COR-L47 (cell line): ENCODE data around the gene FEZF1.
A peak's percentile ranks its signal among the peaks of the same experiment; 100 is the strongest.

Experiments
- DNase-seq: peaks from one replicate; lab custom pipeline; 2025; lab: John Stamatoyannopoulos, UW

FEZF1 gene

DNA sequence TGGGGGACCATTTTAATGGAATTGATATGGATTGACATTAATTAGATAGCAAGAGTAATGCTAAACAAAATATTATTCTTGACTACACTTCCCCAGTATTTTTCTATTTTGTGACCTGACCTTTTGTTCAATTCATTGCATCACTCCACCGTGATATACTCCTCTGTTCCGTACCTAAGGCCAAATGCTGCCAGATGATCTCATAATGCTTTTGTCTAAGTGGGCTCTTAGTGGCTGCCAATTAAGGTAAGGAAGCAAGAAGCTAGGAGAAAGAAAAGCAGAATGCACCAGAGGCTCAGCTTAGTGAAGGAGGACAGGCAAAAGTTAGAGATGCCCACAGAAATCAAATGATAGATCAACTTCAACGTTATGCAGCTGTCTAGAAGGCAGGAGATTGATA is 36.4 kb downstream of the FEZF1 start:
- DNase-seq: no peak

DNA sequence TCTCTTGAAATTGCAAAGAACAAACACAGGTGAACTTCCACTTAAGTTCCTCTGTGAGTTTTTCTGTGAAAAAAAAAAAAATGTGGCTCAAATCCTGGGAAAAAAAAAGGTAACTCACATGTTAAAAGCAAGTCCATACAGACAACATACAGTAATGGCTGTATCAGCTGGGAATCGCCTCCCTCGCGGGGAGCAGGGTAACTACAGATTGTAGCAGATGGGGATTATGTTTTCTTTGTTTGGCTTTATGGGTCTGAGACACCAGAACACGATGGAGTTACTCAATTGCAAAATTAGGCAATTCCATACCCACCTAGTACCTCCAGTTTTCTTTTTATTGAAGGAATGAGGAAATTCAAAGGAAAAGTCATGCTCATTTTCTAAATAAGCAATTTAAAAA is 42.3 kb downstream of the FEZF1 start:
- no peak for DNase-seq

DNA sequence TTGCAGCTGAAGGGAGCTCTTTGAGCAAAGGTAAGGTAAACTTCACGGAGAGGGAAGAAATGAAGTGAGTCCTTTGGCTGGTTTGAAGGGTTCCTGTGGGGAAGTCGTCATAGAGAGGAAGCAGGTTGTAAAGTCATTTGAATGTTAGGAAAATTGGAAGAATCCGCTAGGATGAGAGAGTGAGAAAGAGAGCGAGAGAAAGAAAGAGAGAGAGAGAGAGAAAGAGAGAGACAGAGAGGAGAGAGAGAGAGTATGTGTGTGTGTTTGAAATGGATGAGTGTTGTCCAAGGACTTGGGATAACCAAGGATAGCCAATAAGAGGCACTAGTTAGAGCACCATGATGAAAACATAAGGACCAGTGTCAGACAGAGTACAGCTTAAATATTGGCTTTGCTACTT is 43.1 kb downstream of the FEZF1 start:
- DNase-seq: no peak

DNA sequence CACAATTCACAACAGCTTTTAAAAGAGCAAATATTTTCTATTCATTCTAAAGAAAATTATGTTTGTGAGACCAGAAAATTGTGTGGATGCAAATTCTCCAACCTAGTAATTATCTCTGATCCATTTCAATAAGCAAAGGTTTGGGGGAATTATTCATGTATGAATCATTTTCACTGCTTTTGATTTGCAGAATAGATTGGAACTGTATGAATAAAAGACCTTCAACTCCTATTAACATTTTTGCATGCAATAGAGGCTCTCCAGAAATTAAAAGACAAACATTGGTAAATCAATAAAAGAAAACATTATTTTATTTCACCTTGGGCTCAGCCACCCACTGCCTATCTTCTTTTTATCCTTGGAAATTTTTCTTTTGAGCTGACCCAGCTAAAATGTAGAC is 43.5 kb downstream of the FEZF1 start:
- peak; percentile 9 for DNase-seq

DNA sequence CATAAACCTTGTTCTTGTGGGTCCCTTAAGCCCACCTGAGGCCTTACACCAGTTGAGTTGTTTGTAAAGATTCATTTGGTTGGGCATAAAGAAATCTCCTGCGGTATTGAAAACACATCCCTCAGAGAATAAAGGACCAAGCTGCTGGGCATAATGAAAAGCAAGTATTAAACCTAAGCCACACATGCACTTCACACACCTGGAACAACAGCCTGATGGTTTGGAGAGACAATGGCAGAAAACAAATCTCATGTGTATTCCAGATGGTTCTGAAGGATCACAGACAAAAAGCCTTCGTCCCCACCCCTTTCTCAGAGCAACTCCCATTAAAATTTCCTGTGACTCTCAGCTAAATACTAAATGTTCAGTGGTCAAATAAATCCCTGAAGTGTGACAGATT is 44.2 kb downstream of the FEZF1 start:
- DNase-seq: no peak

DNA sequence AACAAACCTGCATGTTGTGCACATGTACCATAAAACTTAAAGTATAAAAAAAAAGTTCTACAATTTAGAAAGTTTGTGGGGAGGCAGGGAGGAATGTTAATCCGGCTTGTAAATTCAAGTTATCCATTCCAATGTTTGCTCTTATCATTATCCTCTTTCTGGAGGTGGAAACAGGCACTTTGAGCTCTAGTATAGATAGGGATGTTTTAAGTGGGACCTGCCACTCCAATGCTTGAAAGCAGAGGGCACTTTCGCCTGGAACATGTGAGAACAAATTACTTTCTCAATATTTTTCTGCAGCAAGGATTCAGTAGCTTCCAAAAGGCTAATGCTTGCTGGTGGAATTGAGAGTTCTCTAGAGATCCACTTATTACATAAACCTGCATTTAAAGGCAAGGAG is 45.6 kb downstream of the FEZF1 start:
- no peak for DNase-seq

DNA sequence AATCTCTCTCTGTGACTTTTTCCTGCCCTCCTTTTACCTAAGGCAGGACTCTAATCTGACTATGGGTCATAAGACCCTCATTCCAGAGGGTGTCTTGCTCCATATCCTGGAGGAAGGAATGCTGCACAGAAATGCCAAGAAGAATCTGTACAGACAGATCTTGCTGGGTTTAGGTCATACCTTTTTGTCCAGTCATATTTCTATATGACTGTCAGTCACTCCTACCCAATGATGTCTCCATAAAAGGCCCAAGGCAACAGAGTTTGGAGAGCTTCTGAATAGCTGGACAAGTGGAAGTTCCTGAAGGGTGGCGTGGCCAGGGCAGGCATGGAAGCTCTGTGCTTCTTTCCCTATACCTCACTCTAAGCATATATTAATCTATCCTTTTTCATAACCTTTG is 47.5 kb downstream of the FEZF1 start:
- DNase-seq: no peak

DNA sequence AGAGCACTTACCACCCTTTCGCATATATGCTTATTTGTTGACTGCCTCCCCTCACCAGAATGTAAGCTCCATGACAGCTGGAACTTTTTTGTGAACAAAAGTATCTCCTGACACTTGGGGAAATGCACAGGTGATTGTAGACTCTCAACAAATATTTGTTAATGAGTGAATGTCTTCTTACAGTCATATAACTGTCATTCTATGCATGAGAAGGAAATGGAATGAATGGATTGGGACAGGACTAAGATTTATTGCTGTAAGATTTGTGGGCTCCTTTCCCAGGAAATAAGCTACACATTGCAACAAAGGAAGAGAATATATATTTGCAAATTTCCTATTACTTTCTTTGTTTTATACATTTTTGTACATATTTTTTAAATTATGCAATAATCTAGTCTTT is 48.5 kb downstream of the FEZF1 start:
- no peak for DNase-seq

DNA sequence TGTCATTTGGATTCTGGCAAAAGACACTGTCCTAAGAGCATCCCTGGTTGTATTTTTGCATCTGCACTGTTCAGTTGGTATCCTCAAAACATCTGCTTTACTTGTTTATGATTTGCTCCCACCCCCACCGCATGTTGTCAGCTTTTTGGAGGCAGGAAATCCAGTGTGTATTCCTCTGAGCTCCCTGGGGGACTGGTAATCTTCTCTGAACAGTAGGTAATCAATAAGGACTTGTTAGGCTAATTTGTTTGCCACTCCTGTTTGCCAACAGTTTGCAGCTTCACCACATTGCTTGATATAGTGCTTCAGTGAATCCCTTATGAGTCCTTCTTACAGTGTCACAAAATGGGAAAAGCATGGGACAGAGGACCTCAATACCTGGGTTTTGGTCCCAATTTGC is 49.1 kb downstream of the FEZF1 start:
- peak; percentile 33 for DNase-seq
